ENCODE data around the gene CXXC5. TPM values are rescaled to one million over a fixed set of nuclear protein-coding genes. Genes with fewer than 3 reads are reported as not detected.

The CXXC5 gene
- polyA plus RNA-seq, 2 donors, result 21.9 to 27.8 TPM

DNA sequence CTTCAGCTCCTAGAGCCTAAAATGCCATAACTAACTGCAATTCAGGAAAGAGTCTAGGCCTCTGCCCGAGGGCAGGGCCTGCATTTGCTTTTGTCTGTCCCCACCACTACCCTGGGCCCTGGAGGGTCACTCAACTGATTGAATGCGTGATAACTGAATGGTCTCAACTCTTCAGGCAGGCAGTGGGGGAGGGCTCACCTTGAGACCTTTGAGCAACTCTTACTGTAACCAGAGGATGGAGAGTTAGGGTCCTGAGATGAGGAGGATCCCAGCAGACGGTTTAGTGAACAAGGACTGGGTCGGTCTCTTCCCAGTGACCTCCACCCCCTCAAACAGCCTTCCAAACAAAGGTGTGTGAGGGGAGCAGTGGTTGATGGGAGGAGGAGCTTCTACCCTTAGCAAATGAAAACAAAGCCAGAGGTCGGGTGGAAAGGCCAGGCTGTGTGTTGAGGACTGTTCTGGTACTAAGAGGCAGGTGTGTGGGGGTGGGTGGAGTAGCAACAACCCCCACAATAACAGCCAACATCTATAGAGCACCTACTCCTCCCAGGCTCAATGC is 59.4 kb downstream of the CXXC5 start:
- Histone ChIP-seq H3K27ac (ENCODE audit: low read depth in 2 of 2, low read length in 1 of 2) (no peak overlapping the region), H3K4me3 (ENCODE audit: low read depth in 1 of 2, low read length in 2 of 2) (no peak overlapping the region), H3K27me3 (ENCODE audit: control insufficient read depth in 1 of 2, insufficient read depth in 2 of 2, low read length in 2 of 2) (peaks cover 0 to 3% of the 10 kb centered on the region in 2 donors), H3K9me3 (ENCODE audit: control insufficient read depth in 2 of 2, insufficient read depth in 1 of 2, low read depth in 1 of 2, low read length in 1 of 2) (peaks cover 0 to 3% of the 10 kb centered on the region in 2 donors), H3K36me3 (ENCODE audit: control insufficient read depth in 2 of 2, insufficient read depth in 2 of 2, low read length in 1 of 2) (no peaks in the 10 kb centered on the region), H3K4me1 (ENCODE audit: control insufficient read depth in 2 of 2, insufficient read depth in 2 of 2, low read length in 1 of 2) (peaks cover 3 to 7% of the 10 kb centered on the region in 2 donors)
- 87 to 88% methylated on average over 5 of the region's 5 CpGs for whole genome bisulfite sequencing, 2 donors

GRCh38 chr5:139708434-139708861 is 60.3 kb downstream of the CXXC5 start:
- Histone ChIP-seq H3K9me3 (ENCODE audit: control insufficient read depth in 2 of 2, insufficient read depth in 1 of 2, low read depth in 1 of 2, low read length in 1 of 2) (peaks cover 0 to 3% of the 10 kb centered on the region in 2 donors), H3K27me3 (ENCODE audit: control insufficient read depth in 1 of 2, insufficient read depth in 2 of 2, low read length in 2 of 2) (peaks cover 0 to 3% of the 10 kb centered on the region in 2 donors), H3K36me3 (ENCODE audit: control insufficient read depth in 2 of 2, insufficient read depth in 2 of 2, low read length in 1 of 2) (no peaks in the 10 kb centered on the region), H3K4me1 (ENCODE audit: control insufficient read depth in 2 of 2, insufficient read depth in 2 of 2, low read length in 1 of 2) (peaks cover 3 to 7% of the 10 kb centered on the region in 2 donors), H3K4me3 (ENCODE audit: low read depth in 1 of 2, low read length in 2 of 2) (no peak overlapping the region), H3K27ac (ENCODE audit: low read depth in 2 of 2, low read length in 1 of 2) (no peak overlapping the region)
- WGBS, 2 donors, result 82 to 83% methylated on average over 4 of the region's 4 CpGs

DNA sequence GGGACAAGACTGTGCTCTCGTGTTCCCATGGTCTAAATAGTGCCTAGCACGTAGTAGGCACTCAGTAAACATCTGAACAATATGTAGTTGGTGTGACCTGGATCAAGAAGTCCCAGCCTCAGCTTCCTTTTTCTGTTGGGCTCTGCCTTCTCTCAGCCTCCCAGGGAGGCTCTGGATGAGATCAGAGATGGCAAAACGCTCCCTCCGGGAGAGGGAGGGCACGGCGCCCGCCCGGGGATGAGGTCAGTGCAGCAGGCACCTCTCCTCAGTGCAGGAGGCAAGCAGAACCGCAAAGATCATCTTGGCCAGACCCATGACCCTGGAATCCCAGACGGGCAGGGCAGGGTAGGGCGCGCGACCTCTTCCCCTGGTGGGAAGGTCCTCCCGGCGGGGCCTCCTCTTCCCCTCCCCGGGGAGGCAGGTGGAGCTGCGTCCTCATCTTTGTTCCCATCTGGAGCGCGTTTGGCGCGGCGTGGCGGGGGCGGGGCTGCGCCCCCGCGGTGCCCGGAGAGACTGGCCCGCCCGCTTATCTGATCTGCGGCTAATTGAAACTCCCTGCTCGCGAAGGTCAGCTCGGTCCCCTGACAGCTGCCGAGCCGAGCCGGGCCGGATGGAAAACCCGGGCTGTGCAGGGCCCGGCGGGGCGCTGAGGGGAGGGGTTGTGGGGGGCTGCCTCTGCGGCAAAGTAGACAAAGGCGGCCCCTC is 60.9 kb downstream of the CXXC5 start:
- Histone ChIP-seq H3K9me3 (ENCODE audit: control insufficient read depth in 2 of 2, insufficient read depth in 1 of 2, low read depth in 1 of 2, low read length in 1 of 2) (peaks cover 0 to 3% of the 10 kb centered on the region in 2 donors), H3K27ac (ENCODE audit: low read depth in 2 of 2, low read length in 1 of 2) (peak overlapping the region in 1 of 2 donors; percentile 4)

GRCh38 chr5:139709582-139710318 is 61.6 kb downstream of the CXXC5 start:
- peak overlapping the region in 1 of 2 donors; percentile 21 for H3K4me3 ChIP-seq (ENCODE audit: low read depth in 1 of 2, low read length in 2 of 2)
- H3K36me3 ChIP-seq (ENCODE audit: control insufficient read depth in 2 of 2, insufficient read depth in 2 of 2, low read length in 1 of 2), result no peaks in the 10 kb centered on the region
- H3K27ac ChIP-seq (ENCODE audit: low read depth in 2 of 2, low read length in 1 of 2), result peak overlapping the region; percentile 4 to 22
- H3K27me3 ChIP-seq (ENCODE audit: control insufficient read depth in 1 of 2, insufficient read depth in 2 of 2, low read length in 2 of 2), result peaks cover 0 to 3% of the 10 kb centered on the region in 2 donors
- peaks cover 0 to 3% of the 10 kb centered on the region in 2 donors for H3K9me3 ChIP-seq (ENCODE audit: control insufficient read depth in 2 of 2, insufficient read depth in 1 of 2, low read depth in 1 of 2, low read length in 1 of 2)
- 22 to 30% methylated on average over 51 to 56 of the region's 56 CpGs for WGBS, 2 donors
- peaks cover 3 to 7% of the 10 kb centered on the region in 2 donors for H3K4me1 ChIP-seq (ENCODE audit: control insufficient read depth in 2 of 2, insufficient read depth in 2 of 2, low read length in 1 of 2)

More for the DNA sequence above, 60.9 kb downstream of the CXXC5 start:
- H3K36me3 ChIP-seq (ENCODE audit: control insufficient read depth in 2 of 2, insufficient read depth in 2 of 2, low read length in 1 of 2), result no peaks in the 10 kb centered on the region
- WGBS, 2 donors, result 12 to 14% methylated on average over 41 to 42 of the region's 44 CpGs
- H3K27me3 ChIP-seq (ENCODE audit: control insufficient read depth in 1 of 2, insufficient read depth in 2 of 2, low read length in 2 of 2), result peaks cover 0 to 3% of the 10 kb centered on the region in 2 donors
- no peak overlapping the region for H3K4me3 ChIP-seq (ENCODE audit: low read depth in 1 of 2, low read length in 2 of 2)
- H3K4me1 ChIP-seq (ENCODE audit: control insufficient read depth in 2 of 2, insufficient read depth in 2 of 2, low read length in 1 of 2), result peaks cover 3 to 7% of the 10 kb centered on the region in 2 donors

DNA sequence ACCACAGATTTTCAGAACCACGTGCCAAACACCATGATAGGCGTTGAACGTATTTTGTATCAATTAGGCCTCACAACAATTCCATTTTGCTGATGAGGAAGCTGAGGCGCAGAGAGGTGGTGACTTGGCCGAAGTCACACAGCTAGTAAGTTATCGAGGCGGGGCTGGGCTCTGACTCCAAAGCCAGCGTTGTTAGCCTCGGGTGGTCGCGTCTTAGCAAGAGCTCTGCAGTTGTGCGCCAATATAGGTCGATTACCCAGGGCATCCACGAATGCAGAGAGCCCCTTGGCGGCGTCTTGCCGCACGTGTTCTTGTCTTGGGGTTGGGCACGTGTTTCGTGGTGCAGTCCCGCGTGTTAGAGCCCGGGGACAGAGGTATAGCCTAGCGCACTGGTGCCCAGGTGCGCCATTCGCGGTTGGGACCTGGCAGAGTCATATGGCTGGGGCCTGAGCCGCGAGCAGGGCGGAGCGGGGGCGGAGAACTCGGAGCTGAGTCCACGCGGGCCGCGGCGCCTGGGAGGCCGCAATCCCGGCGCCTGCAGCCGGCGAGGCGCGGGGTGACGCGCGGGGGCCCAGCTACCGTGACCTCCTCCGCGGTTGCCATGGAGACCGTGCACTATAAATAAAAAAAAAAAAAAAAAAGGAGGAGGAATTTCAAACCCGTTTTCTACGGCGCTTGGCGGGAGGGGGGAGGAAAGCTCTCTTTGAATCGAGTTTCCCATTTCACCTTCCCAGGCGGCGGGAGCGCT is 62.3 kb downstream of the CXXC5 start:
- no peak overlapping the region for H3K27ac ChIP-seq (ENCODE audit: low read depth in 2 of 2, low read length in 1 of 2)

DNA sequence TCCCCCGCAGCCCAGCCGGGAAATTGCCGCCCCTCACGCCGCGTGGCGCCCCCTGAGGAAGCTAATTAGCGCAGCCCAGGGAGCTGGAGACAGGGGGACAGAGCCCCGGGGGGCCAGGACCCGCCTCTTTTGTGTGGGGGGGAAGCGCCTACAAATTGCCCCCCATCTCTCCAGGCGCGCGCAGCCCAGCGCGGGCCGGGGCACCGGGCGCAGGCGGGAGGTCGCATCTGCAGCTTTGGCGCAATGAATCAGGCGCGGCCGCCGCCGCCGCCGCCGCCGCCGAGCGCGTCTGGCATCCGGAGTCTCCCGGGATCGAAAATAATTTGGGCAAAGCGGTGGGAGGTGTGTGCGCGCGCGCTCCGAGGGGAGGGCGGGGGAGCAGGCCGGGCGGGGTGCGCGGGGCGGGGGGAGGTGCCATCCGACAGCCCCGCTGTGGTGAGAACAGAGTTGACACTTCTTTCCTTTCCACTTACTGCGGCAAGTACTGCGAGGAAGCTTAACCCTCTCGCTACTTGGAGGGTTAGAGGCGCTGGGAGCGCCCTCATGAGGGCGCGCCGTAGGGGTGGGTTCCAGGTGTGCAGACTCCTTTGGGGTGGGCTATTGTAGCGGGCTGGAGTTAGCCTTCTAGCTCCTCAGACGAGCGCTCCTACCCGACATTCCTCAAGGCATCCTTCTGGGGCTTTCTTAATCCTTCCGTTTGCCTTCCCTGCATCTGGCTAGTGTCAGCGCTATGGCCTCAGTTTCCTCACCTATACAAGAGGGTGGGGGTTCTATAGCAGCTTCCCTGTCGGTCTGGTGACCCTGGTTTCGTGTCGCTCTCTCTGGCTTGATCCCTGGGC is 63.1 kb downstream of the CXXC5 start:
- Histone ChIP-seq H3K27ac (ENCODE audit: low read depth in 2 of 2, low read length in 1 of 2) (no peak overlapping the region), H3K4me3 (ENCODE audit: low read depth in 1 of 2, low read length in 2 of 2) (peak overlapping the region; percentile 29 to 52)

More for the DNA sequence above, 62.3 kb downstream of the CXXC5 start:
- H3K27me3 ChIP-seq (ENCODE audit: control insufficient read depth in 1 of 2, insufficient read depth in 2 of 2, low read length in 2 of 2), result peaks cover 0 to 3% of the 10 kb centered on the region in 2 donors
- WGBS, 2 donors, result 12 to 14% methylated on average over 58 to 60 of the region's 60 CpGs
- H3K9me3 ChIP-seq (ENCODE audit: control insufficient read depth in 2 of 2, insufficient read depth in 1 of 2, low read depth in 1 of 2, low read length in 1 of 2), result peaks cover 0 to 3% of the 10 kb centered on the region in 2 donors
- H3K36me3 ChIP-seq (ENCODE audit: control insufficient read depth in 2 of 2, insufficient read depth in 2 of 2, low read length in 1 of 2), result no peaks in the 10 kb centered on the region
- peaks cover 3 to 7% of the 10 kb centered on the region in 2 donors for H3K4me1 ChIP-seq (ENCODE audit: control insufficient read depth in 2 of 2, insufficient read depth in 2 of 2, low read length in 1 of 2)
- peak overlapping the region; percentile 29 to 52 for H3K4me3 ChIP-seq (ENCODE audit: low read depth in 1 of 2, low read length in 2 of 2)

GRCh38 chr5:139711906-139712224 is 63.7 kb downstream of the CXXC5 start:
- Histone ChIP-seq H3K27ac (ENCODE audit: low read depth in 2 of 2, low read length in 1 of 2) (no peak overlapping the region), H3K4me1 (ENCODE audit: control insufficient read depth in 2 of 2, insufficient read depth in 2 of 2, low read length in 1 of 2) (peaks cover 3 to 7% of the 10 kb centered on the region in 2 donors), H3K27me3 (ENCODE audit: control insufficient read depth in 1 of 2, insufficient read depth in 2 of 2, low read length in 2 of 2) (peaks cover 0 to 3% of the 10 kb centered on the region in 2 donors), H3K4me3 (ENCODE audit: low read depth in 1 of 2, low read length in 2 of 2) (peak overlapping the region in 1 of 2 donors; percentile 52), H3K9me3 (ENCODE audit: control insufficient read depth in 2 of 2, insufficient read depth in 1 of 2, low read depth in 1 of 2, low read length in 1 of 2) (peaks cover 0 to 3% of the 10 kb centered on the region in 2 donors), H3K36me3 (ENCODE audit: control insufficient read depth in 2 of 2, insufficient read depth in 2 of 2, low read length in 1 of 2) (no peaks in the 10 kb centered on the region)
- WGBS, 2 donors, result 18 to 29% methylated on average over 19 of the region's 19 CpGs

More for the DNA sequence above, 63.1 kb downstream of the CXXC5 start:
- Histone ChIP-seq H3K4me1 (ENCODE audit: control insufficient read depth in 2 of 2, insufficient read depth in 2 of 2, low read length in 1 of 2) (peaks cover 3 to 7% of the 10 kb centered on the region in 2 donors), H3K9me3 (ENCODE audit: control insufficient read depth in 2 of 2, insufficient read depth in 1 of 2, low read depth in 1 of 2, low read length in 1 of 2) (peaks cover 0 to 3% of the 10 kb centered on the region in 2 donors), H3K27me3 (ENCODE audit: control insufficient read depth in 1 of 2, insufficient read depth in 2 of 2, low read length in 2 of 2) (peaks cover 0 to 3% of the 10 kb centered on the region in 2 donors), H3K36me3 (ENCODE audit: control insufficient read depth in 2 of 2, insufficient read depth in 2 of 2, low read length in 1 of 2) (no peaks in the 10 kb centered on the region)
- WGBS, 2 donors, result 1 to 2% methylated on average over 62 to 68 of the region's 68 CpGs

- Histone ChIP-seq H3K4me1 (ENCODE audit: control insufficient read depth in 2 of 2, insufficient read depth in 2 of 2, low read length in 1 of 2) (peaks cover 3 to 7% of the 10 kb centered on the region in 2 donors), H3K4me3 (ENCODE audit: low read depth in 1 of 2, low read length in 2 of 2) (no peak overlapping the region), H3K27ac (ENCODE audit: low read depth in 2 of 2, low read length in 1 of 2) (no peak overlapping the region), H3K27me3 (ENCODE audit: control insufficient read depth in 1 of 2, insufficient read depth in 2 of 2, low read length in 2 of 2) (peaks cover 0 to 3% of the 10 kb centered on the region in 2 donors), H3K9me3 (ENCODE audit: control insufficient read depth in 2 of 2, insufficient read depth in 1 of 2, low read depth in 1 of 2, low read length in 1 of 2) (peaks cover 0 to 3% of the 10 kb centered on the region in 2 donors), H3K36me3 (ENCODE audit: control insufficient read depth in 2 of 2, insufficient read depth in 2 of 2, low read length in 1 of 2) (no peaks in the 10 kb centered on the region)
- 86 to 93% methylated on average over 5 of the region's 5 CpGs for WGBS, 2 donors
Observed at GRCh38 chr5:139712412-139712811, 64.3 kb downstream of the CXXC5 start.
